NOMO-1 (cell line): ENCODE results near the gene FAM53C.
A peak's percentile ranks its signal among the peaks of the same experiment; 100 is the strongest.

Experiments used
- DNase-seq, 2 experiments: peaks; one replicate each; lab custom pipeline; 2025; ENCODE audit not compliant: unreplicated experiment in 2 of 2; lab: John Stamatoyannopoulos, UW

Gene FAM53C

GRCh38 chr5:138350563-138350890 is 12.5 kb downstream of the FAM53C start:
- DNase-seq: no peak

DNA sequence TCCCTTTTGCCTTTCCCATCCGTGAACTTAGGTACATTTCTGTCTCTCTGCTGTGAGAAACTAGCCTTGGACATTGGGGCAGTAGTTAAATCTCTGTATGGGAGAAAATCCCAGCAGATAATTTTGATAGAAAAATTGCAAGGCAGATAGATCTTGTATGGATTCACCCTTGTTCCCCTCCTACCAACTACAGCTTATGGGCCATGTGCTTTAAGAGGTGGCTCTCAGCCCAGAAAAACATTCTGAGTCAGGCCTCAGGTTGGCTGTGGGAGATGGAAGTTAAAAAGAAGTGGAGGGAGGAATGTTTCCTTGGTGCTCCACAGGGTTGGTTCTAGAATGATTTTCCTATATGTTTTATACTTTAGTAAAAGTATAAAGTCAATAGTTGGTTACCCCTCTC is 13.0 kb downstream of the FAM53C start:
- no peak for DNase-seq

DNA sequence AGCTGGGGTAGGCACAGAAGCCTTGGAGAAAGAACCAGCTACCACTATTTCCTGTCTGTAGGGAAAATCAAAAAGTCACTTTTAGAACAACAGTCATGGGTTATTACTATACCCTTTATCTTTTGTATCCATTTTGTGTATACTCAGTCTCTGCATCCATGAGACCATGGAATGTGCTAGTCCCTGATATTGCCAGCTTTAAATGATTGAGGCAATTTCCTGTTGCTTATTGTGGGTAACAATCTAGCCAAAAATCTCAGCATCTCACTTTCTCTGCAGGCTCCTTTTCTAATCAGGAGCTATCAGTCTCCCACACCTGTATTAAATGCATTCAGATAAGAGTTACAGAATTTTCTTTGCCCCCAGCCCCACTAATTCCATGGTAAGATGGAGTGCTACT is 13.5 kb downstream of the FAM53C start:
- no peak for DNase-seq

DNA sequence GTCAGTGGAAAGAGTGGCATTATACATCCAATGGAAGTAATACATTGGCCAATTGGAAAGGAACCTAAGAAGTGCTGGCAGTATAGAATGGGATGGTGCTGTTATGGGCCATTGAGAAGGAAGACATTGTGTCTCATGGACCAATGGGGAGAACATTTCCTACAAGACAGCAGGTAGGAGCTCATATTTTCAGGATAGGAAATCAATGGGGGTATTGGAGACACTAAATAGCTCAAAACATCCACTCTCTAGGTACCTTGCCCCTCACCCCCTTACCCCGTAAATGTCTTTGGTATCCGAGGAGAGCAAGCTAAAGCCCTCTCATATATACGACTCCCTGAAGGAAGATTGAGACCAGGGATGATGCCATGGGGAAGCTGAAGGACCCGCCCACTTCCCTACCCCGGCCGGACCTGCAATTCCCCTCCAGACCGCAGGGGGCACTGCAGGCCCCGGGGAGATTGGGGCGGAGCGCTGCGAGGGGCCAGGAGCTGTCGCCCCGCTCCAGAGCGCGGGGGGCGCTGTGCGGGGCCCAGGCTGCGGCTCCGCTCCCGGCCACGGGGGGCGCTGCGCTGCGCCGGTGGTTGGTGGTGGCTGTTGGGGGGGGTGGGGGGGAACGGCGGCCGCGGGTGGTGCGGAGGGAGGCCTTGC is 14.1 kb downstream of the FAM53C start, which contains the start of gene KDM3B:
TSS of gene KDM3B (plus strand) at position 615 of the 651 bp plus-strand sequence. CDS start 111 bp downstream, outside the sequence.
- peak; percentile 75 to 88 for DNase-seq

DNA sequence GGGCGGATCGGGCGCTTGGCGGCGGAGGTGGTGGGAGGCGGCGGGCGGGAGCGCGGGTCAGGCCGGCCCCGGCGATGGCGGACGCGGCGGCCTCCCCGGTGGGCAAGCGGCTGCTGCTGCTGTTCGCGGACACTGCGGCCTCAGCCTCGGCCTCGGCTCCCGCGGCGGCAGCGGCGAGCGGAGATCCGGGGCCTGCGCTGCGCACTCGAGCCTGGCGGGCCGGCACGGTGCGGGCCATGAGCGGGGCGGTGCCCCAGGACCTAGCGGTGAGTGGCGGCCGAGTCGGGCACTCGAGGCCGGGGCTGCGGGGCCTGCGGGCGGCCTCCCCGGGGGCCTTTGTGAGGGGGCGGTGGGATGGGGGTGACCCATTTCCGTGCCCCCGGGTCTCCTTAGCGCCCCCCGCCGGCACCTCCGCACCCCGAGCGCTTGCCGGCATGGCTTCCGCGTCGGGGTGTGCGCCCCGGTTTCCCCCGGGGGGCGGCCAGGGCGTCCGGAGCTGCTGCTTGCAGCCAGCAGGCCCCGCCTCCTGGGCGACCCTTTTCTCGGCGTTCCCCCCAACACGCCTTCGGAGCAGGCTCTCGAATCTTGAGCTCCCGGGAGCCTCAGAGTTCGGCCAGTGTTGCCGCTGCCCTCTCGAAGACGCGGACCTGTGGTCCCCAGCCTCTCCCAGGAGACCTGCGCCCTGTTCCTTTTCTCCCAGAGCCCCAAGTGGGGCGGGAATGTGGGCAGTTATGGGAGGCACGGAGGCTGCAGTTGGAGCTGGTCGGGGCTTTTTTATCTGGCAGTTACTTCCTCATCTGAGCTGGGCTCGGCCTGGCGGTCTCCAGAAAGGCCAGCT is 14.9 kb downstream of the FAM53C start:
- DNase-seq: peak; percentile 65 to 72

DNA sequence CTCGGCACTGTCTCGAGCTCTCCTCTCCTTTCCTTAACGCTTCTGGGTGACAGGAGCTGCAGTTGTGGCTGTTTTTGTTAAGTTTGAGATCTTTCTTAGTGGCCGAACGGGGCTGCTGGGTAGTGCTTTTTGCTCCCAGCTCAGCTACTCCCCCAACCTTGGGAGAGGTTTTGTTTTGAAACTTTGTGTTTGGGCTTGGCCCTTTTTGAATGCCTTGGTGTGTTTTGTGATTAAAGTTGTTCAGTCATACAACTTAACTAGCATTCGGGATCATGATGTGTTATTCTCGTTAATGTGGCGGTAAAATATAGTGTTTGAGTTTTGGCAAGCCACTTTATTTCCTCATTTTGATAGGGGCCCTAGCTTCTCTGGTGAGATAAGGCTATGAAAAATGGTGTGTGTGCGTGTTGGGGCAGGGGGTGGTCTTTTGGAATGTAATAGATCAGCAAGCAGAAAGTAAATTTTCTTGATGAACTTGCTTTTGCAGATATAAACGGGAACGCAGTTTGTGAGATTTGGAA is 15.6 kb downstream of the FAM53C start:
- peak; percentile 37 to 48 for DNase-seq

DNA sequence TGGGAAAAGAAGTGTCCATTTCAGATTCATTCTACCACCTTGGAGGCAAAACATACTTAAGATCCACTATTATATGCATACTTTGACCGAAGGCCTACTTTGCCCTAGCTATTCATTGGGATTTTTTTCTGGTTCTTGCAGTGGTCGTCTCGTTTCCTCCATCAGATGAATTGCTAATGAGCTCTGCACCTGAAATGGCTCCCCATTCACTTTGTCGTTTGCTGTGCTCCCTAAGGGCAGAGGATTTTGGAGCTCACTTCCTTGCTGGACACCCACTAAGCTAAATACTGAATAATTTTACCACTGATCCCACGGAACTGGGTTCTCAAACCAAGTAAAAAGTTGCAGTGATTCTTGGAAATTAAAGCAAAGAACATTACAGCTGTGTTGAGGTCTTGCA is 16.3 kb downstream of the FAM53C start:
- DNase-seq: no peak

- peak; percentile 42 to 51 for DNase-seq
These were observed 16.9 kb downstream of the FAM53C start for GRCh38 chr5:138354926-138355378.

DNA sequence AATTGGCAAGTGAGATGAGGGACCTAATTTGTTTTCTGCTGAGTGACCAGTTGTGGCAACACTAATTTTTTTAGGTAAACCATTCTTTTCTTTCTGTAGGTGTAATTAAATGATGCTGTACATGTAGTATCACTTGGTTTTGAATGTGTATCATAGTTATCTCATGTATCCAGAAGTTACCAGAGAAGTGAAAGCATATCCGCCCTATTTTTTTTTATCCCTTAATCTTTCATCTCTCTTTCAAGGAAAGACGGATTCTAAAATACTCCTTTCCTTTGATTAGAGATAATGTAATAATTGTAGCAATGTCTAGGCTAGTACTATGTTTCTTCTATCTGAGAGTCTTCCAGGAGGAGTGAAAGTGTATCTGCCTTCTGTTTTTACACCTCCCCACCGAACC is 21.6 kb downstream of the FAM53C start:
- DNase-seq: no peak

- DNase-seq: no peak
These were observed 22.9 kb downstream of the FAM53C start for GRCh38 chr5:138360941-138361452.

DNA sequence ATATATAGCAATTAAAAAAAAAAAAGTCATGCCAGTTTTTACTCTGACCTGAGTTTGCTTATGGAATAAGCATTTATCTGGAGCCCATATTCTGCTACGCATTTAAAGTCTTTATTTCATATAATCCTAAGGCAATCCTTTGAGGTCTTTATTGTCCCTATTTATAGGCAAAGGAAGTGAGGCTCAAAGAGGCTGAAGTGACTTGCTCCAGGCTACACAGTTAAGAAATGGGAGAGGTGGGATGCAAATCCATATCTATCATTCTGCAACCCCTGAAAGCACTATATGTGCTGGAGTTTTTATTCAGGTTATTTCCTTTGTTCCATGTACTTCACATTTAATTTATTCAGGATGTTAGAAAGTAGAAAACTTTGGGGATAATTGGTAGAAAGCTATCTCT is 26.5 kb downstream of the FAM53C start:
- DNase-seq: no peak

DNA sequence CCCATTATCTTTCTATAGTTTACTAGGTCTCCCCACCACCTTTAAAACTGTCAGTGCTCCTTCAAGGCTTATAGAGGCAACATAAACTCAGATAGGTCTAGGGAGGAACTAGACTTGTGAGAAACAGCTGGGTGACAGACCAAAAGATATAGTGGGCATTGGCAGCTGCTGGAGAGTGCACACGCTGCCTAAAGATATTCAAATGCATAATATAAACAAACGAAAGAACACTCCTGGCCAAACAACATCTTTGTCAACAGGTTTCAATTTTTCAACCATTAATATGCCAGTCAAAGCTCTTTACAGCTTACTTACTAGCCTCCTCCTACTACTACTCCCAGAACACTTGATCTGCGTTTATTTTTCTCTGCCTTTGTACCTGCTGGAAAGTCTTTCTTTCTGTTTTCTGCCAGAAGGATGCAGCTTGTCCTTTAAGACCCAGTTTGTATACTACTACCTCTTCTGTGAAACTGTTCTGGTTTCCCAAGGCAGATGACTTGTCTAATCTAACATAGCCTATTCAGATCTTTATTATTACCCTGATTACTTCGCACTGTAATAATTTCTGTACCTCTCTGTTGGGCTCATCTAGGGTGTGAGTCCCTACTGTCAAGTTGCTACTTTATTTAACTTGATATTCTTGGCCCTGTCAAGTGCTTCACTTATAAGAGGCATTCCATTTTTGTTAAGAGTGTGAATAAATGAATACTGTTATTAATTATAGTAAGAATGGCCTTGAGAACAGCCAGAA is 28.7 kb downstream of the FAM53C start:
- DNase-seq: no peak

DNA sequence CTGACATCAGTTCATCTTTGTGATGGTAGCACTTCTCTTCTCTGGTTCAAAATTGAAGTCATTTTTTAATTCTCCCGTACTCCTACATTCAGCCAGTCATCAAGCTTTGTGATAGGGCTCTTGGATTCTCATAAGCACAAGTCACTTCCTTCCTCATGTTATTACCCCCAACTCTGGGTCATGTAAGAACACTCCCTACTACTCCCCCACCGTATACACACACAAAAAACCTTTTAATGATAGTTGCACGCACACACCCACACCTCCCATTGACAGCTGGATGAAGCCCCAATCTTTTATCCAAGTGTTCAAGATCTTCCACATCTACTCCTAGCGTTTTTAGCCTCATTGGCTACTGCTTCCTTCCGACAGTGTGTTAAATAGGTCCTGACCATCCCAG is 31.2 kb downstream of the FAM53C start:
- peak; percentile 33 to 55 for DNase-seq

DNA sequence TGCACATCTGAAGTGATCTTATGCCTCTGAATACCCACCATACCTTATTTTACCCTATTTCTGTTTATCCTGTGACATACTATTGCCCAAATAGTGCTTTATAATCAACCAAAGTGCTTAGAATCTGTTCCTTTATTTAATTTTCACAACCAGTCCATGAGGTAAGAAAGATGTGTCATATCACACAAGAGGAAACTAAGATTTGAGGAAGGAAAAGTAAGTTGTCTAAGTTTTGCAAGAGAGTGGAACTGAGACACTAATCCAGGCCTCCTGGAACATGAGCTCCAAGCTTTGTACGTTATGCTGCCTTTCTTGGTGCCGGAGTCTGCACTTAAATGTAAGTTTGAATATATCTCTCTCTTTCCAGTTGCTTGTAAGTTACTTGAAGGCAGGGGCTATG is 31.6 kb downstream of the FAM53C start:
- peak; percentile 71 to 96 for DNase-seq

- no peak for DNase-seq
These were observed 32.5 kb downstream of the FAM53C start for GRCh38 chr5:138370537-138370936.

DNA sequence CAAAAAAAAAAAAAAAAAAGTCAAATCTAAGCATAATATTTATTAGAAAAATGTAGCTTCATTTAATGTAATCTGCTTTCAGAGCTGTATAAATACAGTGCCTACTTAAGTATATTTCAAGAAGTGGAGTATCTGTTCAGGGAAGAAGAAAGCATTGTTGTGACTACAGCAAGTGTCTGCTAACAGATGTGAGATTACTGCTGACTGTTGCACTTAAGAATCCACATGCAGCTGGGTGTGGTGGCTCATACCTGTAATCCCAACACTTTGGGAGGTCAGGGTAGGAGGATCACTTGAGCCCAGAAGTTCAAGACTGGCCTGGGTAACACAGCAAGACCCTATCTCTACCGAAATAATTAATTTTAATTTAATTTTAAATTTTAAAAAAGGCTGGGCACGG is 33.4 kb downstream of the FAM53C start:
- DNase-seq: no peak

DNA sequence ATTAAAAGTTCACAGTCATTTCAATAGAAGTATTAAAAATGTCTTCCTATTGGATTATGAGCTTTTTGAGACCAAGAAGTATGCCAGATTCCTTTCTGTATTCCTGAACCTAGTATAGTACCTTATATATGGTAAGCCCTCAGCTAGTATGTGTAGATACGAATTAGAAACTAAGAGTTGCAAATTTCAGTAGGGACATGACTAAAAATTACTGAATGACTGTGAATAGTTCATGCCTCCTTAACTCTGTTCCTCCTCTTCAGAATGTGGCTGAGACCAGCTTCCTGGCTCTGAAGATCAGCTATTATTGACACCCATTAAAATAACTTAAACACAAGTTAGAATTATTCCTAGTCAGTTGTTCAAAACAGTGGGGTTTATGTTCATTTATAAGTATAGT is 34.2 kb downstream of the FAM53C start:
- DNase-seq: no peak

DNA sequence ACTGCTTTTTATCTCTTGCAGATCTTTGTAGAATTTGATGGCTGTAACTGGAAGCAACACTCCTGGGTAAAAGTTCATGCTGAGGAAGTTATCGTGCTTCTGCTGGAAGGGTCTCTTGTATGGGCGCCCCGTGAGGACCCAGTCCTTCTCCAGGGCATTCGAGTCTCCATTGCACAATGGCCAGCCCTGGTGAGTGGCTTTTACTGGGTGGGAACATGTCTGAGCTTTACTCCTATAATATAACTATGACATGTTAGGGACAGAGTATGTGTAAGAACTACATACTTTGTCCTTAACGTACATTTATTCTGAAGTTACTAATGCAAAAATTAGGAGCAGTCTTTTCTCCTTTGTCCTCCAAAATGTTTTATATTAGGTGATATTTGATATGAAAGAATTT is 34.6 kb downstream of the FAM53C start:
- no peak for DNase-seq

GRCh38 chr5:138382347-138382746 is 44.3 kb downstream of the FAM53C start:
- no peak for DNase-seq

- DNase-seq: no peak
These were observed 47.6 kb downstream of the FAM53C start for GRCh38 chr5:138385660-138386059.

- no peak for DNase-seq
These were observed 48.2 kb downstream of the FAM53C start for GRCh38 chr5:138386290-138386689.
